GM19468 (cell line): ENCODE results near the gene MAP2K6.
A peak's percentile ranks its signal among the peaks of the same experiment; 100 is the strongest.

ENCODE experiments used
- ATAC-seq: cut with Tn5 transposase; IDR thresholded peaks from one replicate; pipeline ENCODE4 v1.9.1; 2021; ENCODE audit warnings: mild to moderate bottlenecking, moderate library complexity, moderate number of reproducible peaks; ENCODE audit not compliant: unreplicated experiment; ENCODE audit errors: extremely low read depth

The MAP2K6 gene

GRCh38 chr17:69561462-69561861, 147.0 kb downstream of the MAP2K6 start:
- ATAC-seq = no peak

DNA sequence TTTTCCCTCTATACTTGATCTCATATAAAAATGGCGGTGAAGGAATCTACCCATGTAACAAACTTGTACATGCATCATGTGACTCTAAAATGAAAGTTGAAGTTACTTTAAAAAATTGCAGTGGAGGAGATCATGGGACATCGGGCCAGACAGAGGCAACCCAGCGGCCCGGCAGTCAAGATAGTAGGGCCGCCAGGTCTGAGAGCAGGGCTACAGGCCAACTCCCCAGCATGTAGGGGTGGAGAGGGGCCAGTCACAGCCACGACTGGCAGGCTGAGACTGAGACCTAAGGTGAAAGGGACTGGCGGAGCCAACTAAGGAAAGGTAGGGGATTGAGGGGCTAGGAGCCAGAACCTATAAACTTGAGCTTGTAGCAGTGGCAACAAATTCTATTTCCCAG, 150.9 kb downstream of the MAP2K6 start:
- ATAC-seq = no peak

DNA sequence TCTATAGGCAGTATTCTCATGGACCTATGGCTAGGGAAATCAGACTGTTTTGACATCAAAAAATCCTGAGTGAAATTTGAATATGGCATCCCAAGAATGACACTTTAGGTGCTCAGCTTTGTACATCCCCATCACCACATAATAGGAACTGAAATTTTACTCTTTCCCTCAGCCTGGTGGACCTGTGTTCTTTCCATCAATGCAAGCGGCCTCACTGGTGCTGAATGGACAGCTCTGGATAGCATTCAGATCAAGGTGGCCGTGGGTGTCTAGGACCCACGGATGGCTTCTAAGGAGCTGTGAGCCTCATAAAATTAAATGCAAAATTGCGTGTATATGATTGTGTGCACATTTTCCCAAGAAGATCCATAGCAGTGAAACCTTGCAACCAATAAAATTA, 152.6 kb downstream of the MAP2K6 start:
- ATAC-seq = no peak

DNA sequence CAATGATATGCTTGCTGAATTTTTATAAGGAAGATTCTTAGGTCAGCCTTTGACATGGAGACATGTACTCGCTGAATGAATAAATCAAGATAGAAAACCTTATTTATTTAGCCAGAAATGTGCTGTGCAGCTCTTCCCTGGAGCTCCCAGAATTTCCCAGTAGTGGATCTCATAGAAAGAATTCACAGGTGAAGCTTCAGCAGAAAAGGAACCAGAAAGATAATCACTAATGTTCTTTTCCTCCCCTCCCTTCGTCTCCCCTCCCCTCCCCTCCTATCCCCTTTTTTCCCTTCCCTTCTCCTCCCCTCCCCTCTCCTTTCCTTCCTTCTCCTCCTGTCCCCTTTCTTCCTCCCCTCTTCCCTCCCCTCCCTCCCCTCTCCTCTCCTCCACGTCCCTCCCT, 158.2 kb downstream of the MAP2K6 start:
- no peak for ATAC-seq

DNA sequence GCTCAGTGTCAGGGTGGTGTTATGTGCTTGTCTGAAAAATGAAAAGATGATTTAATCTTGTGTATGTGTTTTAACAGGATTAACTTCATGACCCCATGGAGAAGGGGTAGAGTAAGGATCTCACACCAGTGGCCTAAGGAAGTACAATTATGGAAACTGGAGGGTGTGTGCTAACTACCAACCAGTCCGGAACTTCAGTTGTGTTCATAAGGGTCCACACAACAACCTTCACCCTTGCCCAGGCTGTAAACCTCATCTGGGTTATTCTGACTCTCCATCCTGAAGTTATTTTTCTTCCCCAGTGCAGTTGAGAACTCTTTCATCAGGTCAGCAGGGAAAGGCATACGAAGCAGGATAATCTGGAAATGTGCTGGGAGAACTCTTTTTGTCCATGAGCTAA, 158.9 kb downstream of the MAP2K6 start:
- no peak for ATAC-seq

DNA sequence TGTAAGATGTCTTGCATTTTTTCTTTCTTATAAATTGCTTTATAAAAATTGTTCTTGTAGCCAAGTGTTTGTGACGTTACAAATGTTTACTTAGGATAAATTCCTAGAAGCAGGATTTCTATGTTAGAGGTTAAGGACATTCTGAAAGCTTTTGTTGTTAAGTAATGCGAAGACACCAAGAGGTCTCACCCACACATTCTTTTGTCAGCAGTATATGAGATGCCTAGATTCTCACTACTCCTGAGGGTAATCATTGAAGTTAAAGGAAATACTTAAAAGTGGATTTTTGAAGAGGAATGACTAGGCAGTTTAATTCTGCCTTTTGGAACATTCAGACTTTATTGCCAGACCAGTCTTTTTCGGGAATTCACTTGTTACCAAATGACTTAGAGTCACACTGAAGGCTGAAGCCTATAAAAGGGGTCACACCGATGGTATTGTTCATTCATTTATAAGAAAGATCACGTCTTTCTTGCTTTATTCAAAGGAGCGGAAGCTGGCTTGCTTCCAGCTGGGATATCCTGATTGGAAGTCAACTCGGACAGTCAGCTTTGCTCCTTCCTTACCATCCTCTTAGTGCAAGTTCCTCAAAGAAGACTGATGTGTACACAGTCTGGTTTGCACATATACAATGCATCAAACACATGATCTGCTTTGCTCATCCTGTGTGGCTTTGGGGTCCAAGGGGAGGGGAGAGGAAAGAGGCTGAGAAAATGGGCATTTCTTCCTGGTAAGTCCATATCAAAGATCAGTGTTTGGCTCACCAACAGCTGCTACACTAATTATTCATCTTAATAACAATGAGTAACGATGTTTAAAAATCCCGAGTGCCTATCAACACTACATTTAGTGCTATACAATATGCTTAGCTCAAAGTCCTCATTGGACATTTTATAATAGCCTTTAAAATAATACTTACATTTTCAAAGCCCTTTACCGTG, 160.0 kb downstream of the MAP2K6 start:
- ATAC-seq = no peak

DNA sequence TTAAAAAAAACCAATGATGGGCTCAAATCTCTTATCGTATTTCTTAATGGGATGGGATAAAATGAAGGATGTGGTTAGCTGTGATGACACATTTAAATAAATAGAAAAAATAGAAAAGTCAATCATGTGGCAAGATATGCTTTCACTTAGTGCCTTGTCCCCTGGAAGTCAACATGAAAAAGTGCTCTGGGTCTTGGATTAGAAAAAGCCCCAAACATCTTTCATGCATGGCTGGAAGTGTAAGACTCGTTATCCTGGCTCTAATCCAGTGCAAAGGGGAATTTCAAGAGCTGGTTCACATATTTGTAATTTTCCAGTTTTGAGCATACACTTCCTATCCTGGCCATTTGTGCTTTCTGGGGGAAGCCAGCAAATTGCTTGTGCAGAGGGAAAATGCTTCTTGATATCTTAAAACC, 160.9 kb downstream of the MAP2K6 start:
- ATAC-seq = no peak

DNA sequence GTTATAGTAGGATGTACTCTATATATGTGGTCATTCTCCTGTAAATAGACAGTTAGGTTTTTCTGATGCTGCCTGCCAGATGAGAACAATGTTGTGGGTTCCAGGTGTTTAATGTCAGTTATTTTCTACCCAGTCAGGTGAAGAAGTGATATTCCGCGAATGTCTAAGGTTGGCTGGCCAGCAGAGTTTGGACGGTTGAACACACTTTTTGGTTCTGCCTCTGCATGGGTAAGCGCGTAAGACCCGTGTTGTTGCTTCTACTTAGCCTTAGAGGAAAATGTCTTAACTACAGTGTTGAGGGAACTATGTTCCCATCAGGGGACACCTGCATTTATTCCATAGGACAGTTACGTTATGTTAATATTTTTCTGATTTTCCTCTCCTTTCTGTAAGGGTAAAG, 162.6 kb downstream of the MAP2K6 start:
- no peak for ATAC-seq

DNA sequence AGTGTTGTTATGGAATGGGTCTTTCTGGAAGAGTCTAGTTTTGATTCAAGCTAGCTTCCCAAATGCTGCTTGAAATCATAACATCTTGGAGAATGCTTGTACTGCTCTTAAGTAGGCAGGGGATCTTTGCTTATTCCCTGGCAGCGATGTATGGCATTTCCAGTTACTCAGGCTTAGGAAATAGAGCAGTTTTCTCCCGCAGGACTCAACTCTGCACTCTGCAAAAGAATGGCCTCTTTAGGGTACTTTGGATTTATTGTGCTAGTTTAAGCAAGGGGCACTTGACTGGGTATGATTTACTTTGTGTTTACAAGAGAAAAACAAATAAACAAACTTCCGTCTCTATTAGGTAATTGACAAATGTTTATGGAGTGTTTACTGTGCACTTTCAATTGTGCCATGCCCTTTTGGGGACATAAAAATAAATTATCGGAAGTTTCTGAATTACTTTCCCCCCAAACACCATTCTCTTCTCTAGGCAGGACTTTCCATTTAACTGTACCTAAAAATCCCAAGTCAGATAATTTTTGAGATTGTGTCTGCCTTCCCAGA, 164.0 kb downstream of the MAP2K6 start:
- no peak for ATAC-seq

DNA sequence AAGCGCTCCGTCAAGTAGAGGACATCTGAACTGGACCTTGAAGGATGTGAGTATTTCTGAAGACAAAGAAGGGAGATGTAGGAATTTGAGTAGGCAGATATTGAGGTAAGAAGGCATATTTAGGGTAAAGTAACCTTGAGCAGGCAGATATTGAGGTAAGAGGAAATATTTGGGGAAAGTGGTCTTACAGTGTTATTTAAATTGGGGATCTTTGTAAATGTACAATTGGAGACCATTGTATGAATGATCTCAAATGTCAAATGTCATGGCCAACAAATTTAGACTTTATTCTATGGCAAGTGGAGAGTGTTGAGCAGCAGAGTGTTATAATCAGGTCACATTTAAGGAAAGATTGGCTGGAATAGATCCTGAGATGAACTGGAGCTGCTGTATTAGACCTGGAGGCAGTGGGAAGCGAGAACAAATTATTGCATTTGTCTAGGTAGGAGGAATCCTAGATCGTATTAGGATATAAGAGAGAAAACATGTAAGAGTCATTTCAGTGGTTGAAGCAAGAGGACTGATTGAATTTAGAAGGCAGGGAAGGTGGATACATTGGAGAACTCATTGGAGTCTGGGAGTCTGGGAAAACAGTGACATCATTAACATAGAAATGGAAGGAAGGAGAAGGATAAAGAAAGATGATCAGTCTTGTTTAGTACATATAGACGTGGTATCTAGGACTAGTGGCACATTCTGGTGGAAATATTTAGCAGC, 165.6 kb downstream of the MAP2K6 start:
- ATAC-seq = no peak

GRCh38 chr17:69581061-69581961, 166.8 kb downstream of the MAP2K6 start:
- ATAC-seq = peak; percentile 65

- ATAC-seq = no peak
Measured at GRCh38 chr17:69588316-69588715, 173.8 kb downstream of the MAP2K6 start.

DNA sequence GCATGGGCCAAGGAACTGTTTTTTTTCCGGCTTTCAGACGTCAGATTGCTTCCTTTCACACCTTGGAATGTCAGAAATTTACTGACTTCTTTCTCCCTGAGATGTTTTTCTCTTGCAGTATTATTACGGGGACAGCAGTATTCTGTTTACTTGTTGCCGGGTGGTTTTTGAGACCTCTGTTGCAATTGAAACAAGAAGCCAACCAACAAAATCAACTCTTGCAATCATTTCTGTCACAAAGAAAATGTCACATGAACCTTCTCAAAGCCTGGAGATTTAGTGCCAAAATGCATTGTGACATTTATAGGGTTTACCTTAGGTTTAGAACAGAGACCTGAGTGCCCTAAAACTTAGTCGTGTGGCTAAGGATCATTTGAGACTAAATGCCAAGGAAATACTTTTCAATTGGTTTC, 174.3 kb downstream of the MAP2K6 start:
- ATAC-seq = no peak

- ATAC-seq = no peak
Measured at GRCh38 chr17:69590671-69591070, 176.2 kb downstream of the MAP2K6 start.

- no peak for ATAC-seq
Measured at GRCh38 chr17:69592692-69593350, 178.3 kb downstream of the MAP2K6 start.

GRCh38 chr17:69593351-69593715, 178.8 kb downstream of the MAP2K6 start:
- ATAC-seq = no peak

DNA sequence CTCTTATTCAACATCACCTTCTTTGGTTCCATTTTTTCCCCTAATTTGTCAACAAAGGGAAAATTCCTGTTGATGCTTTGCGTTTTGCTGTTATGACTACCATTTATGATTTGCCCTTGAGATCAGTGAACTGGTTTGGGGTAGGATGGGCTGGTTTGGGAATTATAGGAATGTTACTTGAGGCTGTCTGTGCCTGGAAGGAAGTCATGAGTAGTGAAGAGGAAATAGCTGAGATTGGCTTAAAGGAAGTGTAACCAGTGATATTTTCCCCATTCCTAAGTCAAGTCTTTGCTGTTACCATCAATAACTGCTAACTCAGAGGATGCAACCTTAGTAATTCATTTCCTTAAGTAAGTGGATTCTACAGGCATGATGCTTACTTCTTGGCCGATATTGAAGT, 179.2 kb downstream of the MAP2K6 start:
- ATAC-seq = no peak

GRCh38 chr17:69594641-69595040, 180.1 kb downstream of the MAP2K6 start:
- no peak for ATAC-seq

GRCh38 chr17:69596141-69596540, 181.6 kb downstream of the MAP2K6 start:
- ATAC-seq = no peak
